HL-60 (cell line): ENCODE data around the gene ROCK2.

Source experiments
- DNase-seq, 2 experiments: peaks; one replicate each; pipeline ENCODE4 v3.0.0-alpha.2; 2010 to 2020; ENCODE audit warnings: low read depth in 1 of 2, low spot score in 1 of 2
- H3K27ac ChIP-seq: fragments of 250-450 bp; sonication (Bioruptor Pico); replicated peaks from 2 replicates; pipeline ENCODE4 v1.5.1; 2020; ENCODE audit warnings: mild to moderate bottlenecking, moderate library complexity
- H3K27me3 ChIP-seq: fragments of 250-450 bp; sonication (Bioruptor Pico); 2 replicates; pipeline ENCODE4 v1.5.1; 2021; ENCODE audit warnings: mild to moderate bottlenecking, moderate library complexity; ENCODE audit not compliant: insufficient read depth, poor library complexity, severe bottlenecking
- H3K4me3 ChIP-seq: replicated peaks from 2 replicates; pipeline ENCODE4 v1.5.1; 2011; ENCODE audit warnings: mild to moderate bottlenecking, control low read depth, low read length; ENCODE audit not compliant: insufficient read depth
- CTCF ChIP-seq: IDR thresholded peaks from one replicate; pipeline ENCODE4 v1.5.1; 2011; ENCODE audit warnings: low read length, control low read depth, inconsistent platforms; ENCODE audit not compliant: insufficient read depth
- GABPA ChIP-seq: IDR thresholded peaks from 2 replicates; pipeline ENCODE4 v1.6.1; 2012; ENCODE audit warnings: low read depth
- POLR2AphosphoS5 ChIP-seq: IDR thresholded peaks from 2 replicates; pipeline ENCODE4 v1.6.1; 2012; ENCODE audit warnings: low read depth
- REST ChIP-seq: IDR thresholded peaks from 2 replicates; pipeline ENCODE4 v1.6.1; 2012; ENCODE audit warnings: low read depth; ENCODE audit not compliant: insufficient replicate concordance
- SPI1 ChIP-seq: IDR thresholded peaks from 2 replicates; pipeline ENCODE4 v1.6.1; 2012; ENCODE audit warnings: low read depth, mild to moderate bottlenecking, borderline replicate concordance

Gene ROCK2

GRCh38 chr2:11154016-11154922 is 190.2 kb downstream of the ROCK2 start:
- Histone ChIP-seq H3K4me3 (peak overlapping the region; percentile 57), H3K27ac (peak overlapping the region; percentile 73), H3K27me3 (no peaks in the 10 kb centered on the region)
- no peak for TF ChIP-seq REST
- no peak for TF ChIP-seq SPI1
- TF ChIP-seq GABPA, result no peak
- TF ChIP-seq POLR2AphosphoS5, result no peak
- TF ChIP-seq CTCF, result no peak
- DNase-seq, result peak in 1 of 2 experiments; percentile 21

- DNase-seq, result no peak
- Histone ChIP-seq H3K27me3 (no peaks in the 10 kb centered on the region), H3K4me3 (no peak overlapping the region), H3K27ac (no peak overlapping the region)
- TF ChIP-seq GABPA (no peak), POLR2AphosphoS5 (no peak)
These were observed 191.8 kb downstream of the ROCK2 start for GRCh38 chr2:11152591-11152990.

GRCh38 chr2:11147263-11147662 is 197.2 kb downstream of the ROCK2 start:
- TF ChIP-seq CTCF (no peak), REST (no peak), GABPA (no peak), SPI1 (no peak), POLR2AphosphoS5 (no peak)
- H3K27ac ChIP-seq, result no peak overlapping the region

GRCh38 chr2:11146076-11146475 is 198.4 kb downstream of the ROCK2 start:
- TF ChIP-seq CTCF, result no peak
- TF ChIP-seq SPI1, result no peak
- no peak for TF ChIP-seq REST
- no peak for TF ChIP-seq POLR2AphosphoS5
- TF ChIP-seq GABPA, result no peak
- H3K4me3 ChIP-seq, result no peak overlapping the region
- DNase-seq, result no peak
- no peak overlapping the region for H3K27ac ChIP-seq
- no peaks in the 10 kb centered on the region for H3K27me3 ChIP-seq

More at GRCh38 chr2:11147263-11147662, 197.2 kb downstream of the ROCK2 start:
- Histone ChIP-seq H3K4me3 (no peak overlapping the region), H3K27me3 (no peaks in the 10 kb centered on the region)
- no peak for DNase-seq
